ENCODE data around the gene COMT.

DNA sequence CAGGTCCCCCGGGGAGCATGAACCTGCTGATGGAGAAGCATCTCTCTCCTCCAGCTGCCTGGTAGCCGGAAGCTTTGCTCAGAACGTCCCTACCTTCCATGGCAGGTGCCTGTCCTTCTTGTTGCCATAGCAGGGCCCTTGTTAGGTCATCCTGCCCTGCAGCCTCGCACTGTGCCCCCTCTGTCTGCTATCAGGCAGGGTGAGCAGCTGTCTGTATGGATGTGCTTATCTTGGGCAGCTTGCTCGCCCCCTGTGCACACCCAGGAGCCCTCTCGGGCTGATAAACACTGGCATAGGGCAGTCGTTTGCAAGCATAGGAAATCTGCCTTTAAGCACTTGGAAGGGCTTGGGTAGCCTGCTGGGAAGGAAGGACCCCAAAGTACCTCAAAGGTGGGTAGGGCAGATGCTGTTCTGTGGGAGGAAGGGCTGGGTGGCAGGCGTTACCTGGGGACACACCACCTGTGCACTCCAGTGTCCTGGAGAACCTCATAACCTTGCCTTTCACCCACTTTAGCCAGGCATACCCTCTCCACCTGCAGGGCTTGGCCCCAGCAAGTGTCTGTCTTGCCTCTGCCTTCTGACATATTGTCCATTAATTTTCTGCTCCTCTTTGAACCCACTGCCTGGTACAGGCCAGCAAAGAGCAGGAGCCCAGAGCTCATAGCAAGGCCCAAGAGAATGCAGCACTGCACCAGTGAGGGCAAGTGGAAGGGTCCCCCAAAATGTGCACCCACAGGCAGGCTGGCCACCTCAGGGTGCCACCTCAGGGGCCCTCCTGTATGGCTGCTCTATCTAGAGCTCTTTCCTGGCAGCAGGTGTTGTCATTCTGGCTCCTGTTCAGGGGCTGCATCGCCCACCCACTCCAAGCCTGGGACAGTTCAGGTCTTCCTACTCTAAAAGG is 8.0 kb upstream of the COMT start:
- TF ChIP-seq, protein P1, sequence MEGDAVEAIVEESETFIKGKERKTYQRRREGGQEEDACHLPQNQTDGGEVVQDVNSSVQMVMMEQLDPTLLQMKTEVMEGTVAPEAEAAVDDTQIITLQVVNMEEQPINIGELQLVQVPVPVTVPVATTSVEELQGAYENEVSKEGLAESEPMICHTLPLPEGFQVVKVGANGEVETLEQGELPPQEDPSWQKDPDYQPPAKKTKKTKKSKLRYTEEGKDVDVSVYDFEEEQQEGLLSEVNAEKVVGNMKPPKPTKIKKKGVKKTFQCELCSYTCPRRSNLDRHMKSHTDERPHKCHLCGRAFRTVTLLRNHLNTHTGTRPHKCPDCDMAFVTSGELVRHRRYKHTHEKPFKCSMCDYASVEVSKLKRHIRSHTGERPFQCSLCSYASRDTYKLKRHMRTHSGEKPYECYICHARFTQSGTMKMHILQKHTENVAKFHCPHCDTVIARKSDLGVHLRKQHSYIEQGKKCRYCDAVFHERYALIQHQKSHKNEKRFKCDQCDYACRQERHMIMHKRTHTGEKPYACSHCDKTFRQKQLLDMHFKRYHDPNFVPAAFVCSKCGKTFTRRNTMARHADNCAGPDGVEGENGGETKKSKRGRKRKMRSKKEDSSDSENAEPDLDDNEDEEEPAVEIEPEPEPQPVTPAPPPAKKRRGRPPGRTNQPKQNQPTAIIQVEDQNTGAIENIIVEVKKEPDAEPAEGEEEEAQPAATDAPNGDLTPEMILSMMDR (IDR thresholded peaks at IDR 0.05), result no peak
- TF ChIP-seq POLR2A (IDR thresholded peaks at IDR 0.05) (no peak), EP300 (IDR thresholded peaks at IDR 0.05) (no peak)

Data from ovary (tissue), 3 donors.